ENCODE data around the gene CEACAM16.

The CEACAM16 gene

GRCh38 chr19:44728178-44728577 is 29.2 kb downstream of the CEACAM16 start:
- no peak for DNase-seq

GRCh38 chr19:44729516-44730033 is 30.6 kb downstream of the CEACAM16 start:
- no peak for DNase-seq

GRCh38 chr19:44731081-44731480 is 32.1 kb downstream of the CEACAM16 start:
- no peak for DNase-seq

GRCh38 chr19:44731622-44732021 is 32.7 kb downstream of the CEACAM16 start:
- DNase-seq = no peak

GRCh38 chr19:44732235-44733014 is 33.5 kb downstream of the CEACAM16 start:
- no peak for DNase-seq

GRCh38 chr19:44734357-44734756 is 35.4 kb downstream of the CEACAM16 start:
- no peak for DNase-seq

GRCh38 chr19:44735011-44735410 is 36.1 kb downstream of the CEACAM16 start:
- no peak for DNase-seq

GRCh38 chr19:44737238-44738071 is 38.5 kb downstream of the CEACAM16 start:
- no peak for DNase-seq

- no peak for DNase-seq
Measured at GRCh38 chr19:44738136-44738535, 39.2 kb downstream of the CEACAM16 start.

- DNase-seq = no peak
Measured at GRCh38 chr19:44738603-44739558, 39.9 kb downstream of the CEACAM16 start.

GRCh38 chr19:44740351-44740824 is 41.4 kb downstream of the CEACAM16 start:
- no peak for DNase-seq

GRCh38 chr19:44741258-44741731 is 42.3 kb downstream of the CEACAM16 start:
- DNase-seq = no peak

- peak; percentile 71 for DNase-seq
Measured at GRCh38 chr19:44741841-44742329, 42.9 kb downstream of the CEACAM16 start.

- no peak for DNase-seq
Measured at GRCh38 chr19:44742330-44743061, 43.5 kb downstream of the CEACAM16 start.

- DNase-seq = no peak
Measured at GRCh38 chr19:44744871-44745332, 46.0 kb downstream of the CEACAM16 start.

- no peak for DNase-seq
Measured at GRCh38 chr19:44745341-44745831, 46.4 kb downstream of the CEACAM16 start.

GRCh38 chr19:44745887-44746600 is 47.1 kb downstream of the CEACAM16 start:
- no peak for DNase-seq

- no peak for DNase-seq
Measured at GRCh38 chr19:44746616-44746945, 47.6 kb downstream of the CEACAM16 start.

- DNase-seq = peak; percentile 49
Measured at GRCh38 chr19:44746946-44747738, 48.2 kb downstream of the CEACAM16 start.

Measured in NCI-H2171 treated with DMSO at 0.1 percent for 48 hours (cell line).